Measurements from ENCODE around the gene TMEM219.
"Not testable (repeated sequence)": the region's sequence is repeated elsewhere in the genome, so short reads cannot be mapped to it uniquely, and the experiment has no call there.

Gene TMEM219

DNA sequence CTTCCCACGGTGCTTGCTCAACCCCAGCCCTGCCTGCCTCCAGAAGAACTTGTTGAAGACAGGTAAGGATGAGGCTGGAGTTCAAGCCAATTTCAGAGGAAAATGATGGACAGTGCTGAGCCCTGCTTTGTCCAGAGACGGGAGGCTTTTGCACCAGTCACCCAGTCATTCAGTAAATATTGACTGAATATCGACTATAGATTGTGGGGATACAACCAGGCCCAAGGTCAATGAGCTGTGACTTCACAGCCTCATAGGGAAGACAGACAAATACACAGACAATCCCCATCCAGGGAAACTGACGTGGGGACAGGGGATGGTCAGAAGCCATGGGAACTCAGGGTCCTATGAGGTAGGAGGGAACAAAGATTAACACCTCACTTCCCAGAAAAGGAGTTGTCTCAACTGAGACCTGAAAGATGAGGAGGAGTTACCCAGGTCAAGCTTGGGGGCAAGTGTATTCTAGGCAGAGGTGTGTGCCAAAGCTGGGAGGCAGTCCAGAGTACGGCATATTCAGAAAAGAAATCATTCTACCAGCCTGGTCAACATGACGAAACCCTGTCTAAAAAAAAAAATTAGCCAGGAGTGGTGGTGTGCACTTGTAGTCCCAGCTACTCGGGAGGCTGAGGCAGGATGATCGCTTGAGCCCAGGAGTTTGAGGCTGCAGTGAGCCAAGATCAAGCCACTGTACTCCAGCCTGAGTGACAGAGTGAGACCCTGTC is 54.8 kb downstream of the TMEM219 start:
- FAIRE-seq, result no peak

DNA sequence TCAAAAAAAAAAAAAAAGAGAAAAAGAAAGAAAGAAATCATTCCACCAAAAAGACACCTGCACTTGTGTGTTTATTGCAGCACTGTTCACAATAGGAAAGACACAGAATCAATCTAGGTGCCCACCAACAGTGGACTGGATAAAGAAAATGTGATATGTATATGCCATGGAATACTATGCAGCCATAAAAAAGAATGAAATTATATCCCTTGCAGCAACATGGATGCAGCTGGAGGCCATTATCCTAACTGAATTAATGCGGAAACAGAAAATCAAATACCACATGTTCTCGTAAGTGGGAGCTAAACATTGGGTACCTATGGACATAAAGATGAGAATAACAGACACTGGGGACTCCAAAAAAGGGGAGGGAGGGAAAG is 55.4 kb downstream of the TMEM219 start:
- FAIRE-seq, result no peak

DNA sequence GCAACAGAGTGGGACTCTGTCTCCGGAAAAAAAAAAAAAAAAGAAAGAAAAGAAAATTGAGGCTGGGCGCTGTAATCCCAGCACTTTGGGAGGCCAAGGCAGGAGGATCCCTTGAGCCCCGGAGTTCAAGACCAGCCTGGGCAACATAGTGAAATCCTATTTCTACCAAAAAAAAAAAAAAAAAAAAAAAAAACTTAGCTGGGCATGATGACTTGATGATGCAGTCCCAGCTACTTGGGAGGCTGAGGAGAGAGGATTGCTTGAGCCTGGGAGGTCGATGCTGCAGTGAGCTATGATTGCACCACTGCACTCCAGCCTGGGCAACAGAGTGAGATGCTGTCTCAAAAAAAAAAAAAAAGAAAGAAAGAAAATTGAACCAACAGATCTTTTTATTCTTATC is 56.1 kb downstream of the TMEM219 start:
- FAIRE-seq, result not testable (repeated sequence)

DNA sequence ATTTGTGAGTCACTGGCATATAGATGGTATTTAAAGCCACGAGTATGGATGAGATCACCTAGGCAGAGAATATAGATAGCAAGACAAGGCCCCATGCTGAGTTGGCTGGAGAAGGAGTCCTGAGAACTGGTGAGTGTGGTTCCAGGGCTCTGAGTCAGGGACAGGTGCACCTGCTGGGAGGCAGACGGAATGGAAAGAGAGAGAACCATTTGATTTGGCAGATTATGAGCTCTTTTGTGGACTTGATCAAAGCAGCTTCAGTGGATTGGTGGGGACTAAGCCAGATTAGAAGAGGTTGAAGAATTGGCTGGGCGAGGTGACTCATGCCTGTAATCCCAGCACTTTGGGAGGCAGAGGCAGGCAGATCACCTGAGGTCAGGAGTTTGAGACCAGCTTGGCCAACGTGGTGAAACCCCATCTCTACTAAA is 56.9 kb downstream of the TMEM219 start:
- FAIRE-seq, result no peak

Data from A204.1 (cell line).